ENCODE results near the gene SMG9.
A peak's percentile ranks its signal among the peaks of the same experiment; 100 is the strongest.
"Not testable (repeated sequence)": the region's sequence is repeated elsewhere in the genome, so short reads cannot be mapped to it uniquely, and the experiment has no call there.

SMG9 gene

GRCh38 chr19:43768273-43769050 lies 13.7 kb upstream of the SMG9 start:
- Histone ChIP-seq H3K27me3 (replicated peaks; ENCODE audit: control insufficient read depth, insufficient read depth, low read length, poor library complexity, severe bottlenecking) (no peaks in the 10 kb centered on the region), H3K9me3 (ENCODE audit: control insufficient read depth, low read length) (no peaks in the 10 kb centered on the region), H3K4me1 (ENCODE audit: control insufficient read depth, insufficient read depth, low read length, poor library complexity, severe bottlenecking) (peaks cover 29% of the 10 kb centered on the region), H3K4me3 (ENCODE audit: insufficient read depth, low read depth, low read length, poor library complexity, severe bottlenecking) (no peak overlapping the region), H3K27ac (ENCODE audit: insufficient read depth, low read length, poor library complexity, severe bottlenecking) (no peak overlapping the region), H3K36me3 (ENCODE audit: control insufficient read depth, insufficient read depth, low read length) (peaks cover 48% of the 10 kb centered on the region)
- no peak for DNase-seq

- no peak overlapping the region for H3K4me3 ChIP-seq (ENCODE audit: insufficient read depth, low read depth, low read length, poor library complexity, severe bottlenecking)
- peaks cover 41% of the 10 kb centered on the region for H3K36me3 ChIP-seq (ENCODE audit: control insufficient read depth, insufficient read depth, low read length)
- DNase-seq = no peak
- H3K4me1 ChIP-seq (ENCODE audit: control insufficient read depth, insufficient read depth, low read length, poor library complexity, severe bottlenecking) = peaks cover 29% of the 10 kb centered on the region
- no peak overlapping the region for H3K27ac ChIP-seq (ENCODE audit: insufficient read depth, low read length, poor library complexity, severe bottlenecking)
- no peaks in the 10 kb centered on the region for H3K27me3 ChIP-seq (replicated peaks; ENCODE audit: control insufficient read depth, insufficient read depth, low read length, poor library complexity, severe bottlenecking)
- no peaks in the 10 kb centered on the region for H3K9me3 ChIP-seq (ENCODE audit: control insufficient read depth, low read length)
Measured at GRCh38 chr19:43767818-43768217, 13.1 kb upstream of the SMG9 start.

DNA sequence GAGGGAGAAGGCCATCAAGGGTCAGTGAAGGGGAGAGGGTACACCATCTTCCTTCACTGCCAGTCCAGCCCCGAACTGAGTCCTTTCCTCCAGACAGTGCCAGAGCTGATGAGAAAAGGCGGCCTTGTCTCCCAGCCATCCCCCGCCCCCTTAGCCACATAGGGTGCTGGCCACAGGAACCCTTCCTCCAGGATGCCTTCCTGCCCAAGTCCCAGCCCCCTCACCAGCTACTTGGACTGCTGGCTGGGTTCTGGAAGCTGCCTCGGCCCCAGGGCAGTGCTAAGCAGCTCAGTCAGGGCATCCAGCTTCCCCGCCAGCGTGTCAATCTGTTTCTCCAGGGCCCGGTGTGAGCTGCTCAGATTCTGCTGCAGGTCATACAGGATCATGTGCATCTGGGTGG lies 12.6 kb upstream of the SMG9 start:
- DNase-seq = no peak

GRCh38 chr19:43766755-43767043 lies 11.9 kb upstream of the SMG9 start:
- DNase-seq = no peak
- Histone ChIP-seq H3K4me3 (ENCODE audit: insufficient read depth, low read depth, low read length, poor library complexity, severe bottlenecking) (no peak overlapping the region), H3K36me3 (ENCODE audit: control insufficient read depth, insufficient read depth, low read length) (peaks cover 30% of the 10 kb centered on the region), H3K4me1 (ENCODE audit: control insufficient read depth, insufficient read depth, low read length, poor library complexity, severe bottlenecking) (peaks cover 29% of the 10 kb centered on the region), H3K9me3 (ENCODE audit: control insufficient read depth, low read length) (no peaks in the 10 kb centered on the region), H3K27me3 (replicated peaks; ENCODE audit: control insufficient read depth, insufficient read depth, low read length, poor library complexity, severe bottlenecking) (no peaks in the 10 kb centered on the region), H3K27ac (ENCODE audit: insufficient read depth, low read length, poor library complexity, severe bottlenecking) (peak overlapping the region; percentile 74)

More for the DNA sequence above, 12.6 kb upstream of the SMG9 start:
- Histone ChIP-seq H3K4me1 (ENCODE audit: control insufficient read depth, insufficient read depth, low read length, poor library complexity, severe bottlenecking) (peaks cover 29% of the 10 kb centered on the region), H3K36me3 (ENCODE audit: control insufficient read depth, insufficient read depth, low read length) (peaks cover 36% of the 10 kb centered on the region), H3K27me3 (replicated peaks; ENCODE audit: control insufficient read depth, insufficient read depth, low read length, poor library complexity, severe bottlenecking) (no peaks in the 10 kb centered on the region), H3K9me3 (ENCODE audit: control insufficient read depth, low read length) (no peaks in the 10 kb centered on the region), H3K27ac (ENCODE audit: insufficient read depth, low read length, poor library complexity, severe bottlenecking) (peak overlapping the region; percentile 74), H3K4me3 (ENCODE audit: insufficient read depth, low read depth, low read length, poor library complexity, severe bottlenecking) (no peak overlapping the region)

- Histone ChIP-seq H3K27ac (ENCODE audit: insufficient read depth, low read length, poor library complexity, severe bottlenecking) (peak overlapping the region; percentile 74), H3K4me3 (ENCODE audit: insufficient read depth, low read depth, low read length, poor library complexity, severe bottlenecking) (no peak overlapping the region), H3K9me3 (ENCODE audit: control insufficient read depth, low read length) (no peaks in the 10 kb centered on the region), H3K4me1 (ENCODE audit: control insufficient read depth, insufficient read depth, low read length, poor library complexity, severe bottlenecking) (peaks cover 29% of the 10 kb centered on the region), H3K36me3 (ENCODE audit: control insufficient read depth, insufficient read depth, low read length) (peaks cover 16% of the 10 kb centered on the region), H3K27me3 (replicated peaks; ENCODE audit: control insufficient read depth, insufficient read depth, low read length, poor library complexity, severe bottlenecking) (no peaks in the 10 kb centered on the region)
- DNase-seq = peak; percentile 52 to 73 (median 72)
Measured at GRCh38 chr19:43765109-43765876, 10.5 kb upstream of the SMG9 start.

GRCh38 chr19:43764684-43765083 lies 9.9 kb upstream of the SMG9 start:
- not testable (repeated sequence) for H3K9me3 ChIP-seq (ENCODE audit: control insufficient read depth, low read length); DNase-seq; H3K4me3 ChIP-seq (ENCODE audit: insufficient read depth, low read depth, low read length, poor library complexity, severe bottlenecking); H3K27me3 ChIP-seq (replicated peaks; ENCODE audit: control insufficient read depth, insufficient read depth, low read length, poor library complexity, severe bottlenecking)
- peaks cover 29% of the 10 kb centered on the region for H3K4me1 ChIP-seq (ENCODE audit: control insufficient read depth, insufficient read depth, low read length, poor library complexity, severe bottlenecking)
- H3K36me3 ChIP-seq (ENCODE audit: control insufficient read depth, insufficient read depth, low read length) = peaks cover 11% of the 10 kb centered on the region
- peak overlapping the region; percentile 74 for H3K27ac ChIP-seq (ENCODE audit: insufficient read depth, low read length, poor library complexity, severe bottlenecking)

DNA sequence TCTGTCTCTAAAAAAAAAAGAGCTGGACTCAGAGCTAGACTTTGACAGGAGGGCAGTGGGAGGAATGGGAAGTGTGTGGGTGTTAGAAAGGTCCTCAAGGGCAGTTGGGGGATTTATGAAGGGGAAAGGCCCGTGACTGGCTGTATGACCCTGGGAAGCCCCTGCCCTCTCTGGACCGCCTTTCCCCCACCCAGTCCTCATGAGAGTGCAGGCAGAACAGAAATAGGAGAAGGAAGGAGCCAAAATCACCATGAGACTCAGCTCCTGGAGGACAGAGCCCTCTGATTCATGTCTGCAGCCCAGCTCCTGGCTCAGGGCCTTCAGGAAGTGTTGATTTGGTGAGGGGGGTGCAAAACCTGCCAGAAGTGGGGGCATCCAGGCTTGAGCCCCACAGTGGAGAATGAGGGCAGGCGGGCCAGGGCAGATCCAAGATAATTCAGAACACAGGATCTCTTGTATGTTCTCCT lies 8.7 kb upstream of the SMG9 start:
- Histone ChIP-seq H3K4me1 (ENCODE audit: control insufficient read depth, insufficient read depth, low read length, poor library complexity, severe bottlenecking) (peaks cover 29% of the 10 kb centered on the region), H3K27me3 (replicated peaks; ENCODE audit: control insufficient read depth, insufficient read depth, low read length, poor library complexity, severe bottlenecking) (no peaks in the 10 kb centered on the region), H3K27ac (ENCODE audit: insufficient read depth, low read length, poor library complexity, severe bottlenecking) (peak overlapping the region; percentile 1), H3K4me3 (ENCODE audit: insufficient read depth, low read depth, low read length, poor library complexity, severe bottlenecking) (no peak overlapping the region), H3K9me3 (ENCODE audit: control insufficient read depth, low read length) (no peaks in the 10 kb centered on the region), H3K36me3 (ENCODE audit: control insufficient read depth, insufficient read depth, low read length) (no peaks in the 10 kb centered on the region)
- no peak for DNase-seq

- Histone ChIP-seq H3K36me3 (ENCODE audit: control insufficient read depth, insufficient read depth, low read length) (no peaks in the 10 kb centered on the region), H3K4me1 (ENCODE audit: control insufficient read depth, insufficient read depth, low read length, poor library complexity, severe bottlenecking) (peaks cover 29% of the 10 kb centered on the region), H3K9me3 (ENCODE audit: control insufficient read depth, low read length) (no peaks in the 10 kb centered on the region), H3K4me3 (ENCODE audit: insufficient read depth, low read depth, low read length, poor library complexity, severe bottlenecking) (no peak overlapping the region), H3K27ac (ENCODE audit: insufficient read depth, low read length, poor library complexity, severe bottlenecking) (no peak overlapping the region), H3K27me3 (replicated peaks; ENCODE audit: control insufficient read depth, insufficient read depth, low read length, poor library complexity, severe bottlenecking) (no peaks in the 10 kb centered on the region)
- no peak for DNase-seq
Measured at GRCh38 chr19:43762814-43763213, 8.1 kb upstream of the SMG9 start.

DNA sequence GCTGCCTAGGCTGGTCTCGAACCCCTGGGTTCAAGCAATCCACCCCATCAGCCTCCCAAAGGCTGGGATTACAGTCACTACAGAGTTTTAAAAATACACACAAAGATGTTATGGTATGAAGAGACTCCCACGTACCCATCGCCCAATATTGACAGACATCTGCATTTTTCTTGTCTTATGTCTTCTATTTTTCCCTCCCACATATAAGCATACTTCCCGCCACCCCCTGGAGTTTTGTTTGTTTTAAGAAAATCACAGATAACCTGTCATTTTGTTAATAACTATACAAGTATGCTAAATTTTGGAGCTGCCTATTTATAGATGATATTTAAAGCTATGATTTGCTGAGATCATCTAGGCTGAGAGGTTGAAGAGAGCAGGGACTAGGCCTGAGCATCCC lies 6.2 kb upstream of the SMG9 start:
- Histone ChIP-seq H3K4me1 (ENCODE audit: control insufficient read depth, insufficient read depth, low read length, poor library complexity, severe bottlenecking) (peaks cover 16% of the 10 kb centered on the region), H3K36me3 (ENCODE audit: control insufficient read depth, insufficient read depth, low read length) (no peaks in the 10 kb centered on the region), H3K27ac (ENCODE audit: insufficient read depth, low read length, poor library complexity, severe bottlenecking) (no peak overlapping the region), H3K27me3 (replicated peaks; ENCODE audit: control insufficient read depth, insufficient read depth, low read length, poor library complexity, severe bottlenecking) (no peaks in the 10 kb centered on the region), H3K4me3 (ENCODE audit: insufficient read depth, low read depth, low read length, poor library complexity, severe bottlenecking) (no peak overlapping the region), H3K9me3 (ENCODE audit: control insufficient read depth, low read length) (no peaks in the 10 kb centered on the region)
- no peak for DNase-seq

- no peak overlapping the region for H3K4me3 ChIP-seq (ENCODE audit: insufficient read depth, low read depth, low read length, poor library complexity, severe bottlenecking)
- H3K4me1 ChIP-seq (ENCODE audit: control insufficient read depth, insufficient read depth, low read length, poor library complexity, severe bottlenecking) = peaks cover 7% of the 10 kb centered on the region
- no peaks in the 10 kb centered on the region for H3K36me3 ChIP-seq (ENCODE audit: control insufficient read depth, insufficient read depth, low read length)
- DNase-seq = no peak
- no peaks in the 10 kb centered on the region for H3K9me3 ChIP-seq (ENCODE audit: control insufficient read depth, low read length)
- no peaks in the 10 kb centered on the region for H3K27me3 ChIP-seq (replicated peaks; ENCODE audit: control insufficient read depth, insufficient read depth, low read length, poor library complexity, severe bottlenecking)
- H3K27ac ChIP-seq (ENCODE audit: insufficient read depth, low read length, poor library complexity, severe bottlenecking) = no peak overlapping the region
Measured at GRCh38 chr19:43759515-43759914, 4.8 kb upstream of the SMG9 start.
